ENCODE results near the gene TRMT11.
"Not testable (repeated sequence)": the region's sequence is repeated elsewhere in the genome, so short reads cannot be mapped to it uniquely, and the experiment has no call there.

The TRMT11 gene

DNA sequence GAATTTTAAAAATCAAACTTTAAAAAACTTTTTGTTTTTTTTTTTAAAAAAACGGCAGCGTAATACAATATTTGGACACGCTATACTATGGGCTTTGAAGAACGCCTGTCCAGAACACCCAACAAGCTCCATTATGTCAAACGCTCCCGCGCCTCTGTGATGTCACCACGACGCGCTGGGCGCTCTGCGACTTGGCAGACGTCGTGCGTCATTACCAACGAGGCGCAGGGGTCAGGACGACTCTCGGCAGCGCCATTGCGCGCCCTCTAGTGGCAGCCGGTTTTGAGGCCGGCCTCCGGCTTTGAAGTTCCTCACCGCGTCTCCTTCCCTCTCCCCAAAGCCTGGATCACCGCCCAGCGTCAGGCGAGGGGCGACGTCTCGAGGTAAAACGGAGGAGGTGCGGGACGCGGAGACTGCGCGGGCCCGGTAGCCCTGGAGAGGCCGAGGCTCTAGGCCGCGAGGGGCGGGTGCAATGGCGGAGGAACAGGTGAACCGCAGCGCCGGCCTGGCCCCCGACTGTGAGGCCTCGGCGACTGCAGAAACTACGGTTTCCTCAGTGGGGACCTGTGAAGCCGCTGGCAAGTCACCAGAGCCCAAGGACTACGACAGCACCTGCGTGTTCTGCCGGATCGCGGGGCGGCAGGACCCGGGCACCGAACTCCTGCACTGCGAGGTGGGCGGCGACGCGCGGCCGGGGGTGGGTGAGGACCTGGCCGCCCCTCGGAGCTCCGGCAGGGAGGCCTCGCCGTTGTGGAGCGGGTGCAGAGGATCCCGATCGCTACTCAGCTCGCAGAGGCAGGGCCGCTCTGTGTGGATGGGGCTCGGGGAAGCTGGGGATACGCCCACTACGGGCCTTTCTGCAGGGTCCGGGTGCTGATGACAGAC lies 29.6 kb upstream of the TRMT11 start, which contains the start of gene HINT3:
TSS of gene HINT3 (plus strand) at position 265 of the 885 bp plus-strand sequence. CDS start at position 473, 208 bp downstream.
- peak; percentile 97 for DNase-seq

- no peak for DNase-seq
These were observed 29.0 kb upstream of the TRMT11 start for GRCh38 chr6:125957391-125957693.

GRCh38 chr6:125957845-125958244 lies 28.5 kb upstream of the TRMT11 start:
- DNase-seq: no peak

GRCh38 chr6:125959041-125959440 lies 27.3 kb upstream of the TRMT11 start:
- DNase-seq: no peak

DNA sequence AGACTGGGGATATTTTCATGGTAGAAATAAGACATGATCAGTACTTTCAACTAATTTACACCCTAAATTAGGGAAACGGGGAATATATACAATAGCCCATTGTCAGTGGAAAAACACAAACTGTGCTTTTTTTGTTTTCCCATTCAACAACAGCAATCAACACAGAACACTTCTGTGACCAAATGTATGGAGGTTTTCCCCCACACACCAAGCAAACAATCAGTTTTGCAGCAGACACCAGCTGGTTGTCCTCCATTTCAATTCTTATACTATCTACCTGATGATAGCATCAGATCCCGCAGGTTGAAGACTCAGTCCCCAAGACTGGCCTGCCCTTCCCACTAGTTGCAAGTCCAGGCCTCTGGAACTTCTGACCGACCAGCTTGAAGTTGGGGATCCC lies 25.2 kb upstream of the TRMT11 start:
- DNase-seq: no peak

DNA sequence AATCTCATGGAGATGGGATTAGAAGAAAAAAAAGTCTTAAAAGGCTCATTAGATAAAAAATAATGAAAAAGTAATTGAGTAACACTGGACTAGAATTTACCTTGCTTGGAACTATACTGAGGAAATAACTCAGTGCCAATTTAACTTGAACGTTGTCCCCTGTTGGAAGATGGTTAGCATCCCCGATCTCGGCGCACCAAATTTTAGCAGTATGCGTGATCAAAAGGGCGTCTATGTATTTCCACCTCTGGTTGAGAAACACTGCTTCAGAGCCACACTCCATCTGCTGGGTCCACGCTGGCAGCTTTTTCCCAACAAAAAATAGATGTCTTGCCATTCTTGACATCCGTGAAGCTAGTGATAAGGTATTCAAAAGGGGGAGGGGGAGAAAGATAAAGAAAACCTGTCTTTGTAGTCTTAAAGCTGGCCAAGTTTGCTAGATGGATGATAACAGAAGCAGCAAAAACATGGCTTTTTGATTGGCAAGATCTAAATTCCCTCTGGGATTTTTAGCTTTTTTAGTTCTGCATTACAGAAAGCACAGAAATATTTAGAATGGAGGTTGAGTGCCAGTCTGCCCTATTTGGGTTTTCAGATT lies 23.3 kb upstream of the TRMT11 start:
- no peak for DNase-seq

GRCh38 chr6:125963817-125964216 lies 22.5 kb upstream of the TRMT11 start:
- DNase-seq: no peak

DNA sequence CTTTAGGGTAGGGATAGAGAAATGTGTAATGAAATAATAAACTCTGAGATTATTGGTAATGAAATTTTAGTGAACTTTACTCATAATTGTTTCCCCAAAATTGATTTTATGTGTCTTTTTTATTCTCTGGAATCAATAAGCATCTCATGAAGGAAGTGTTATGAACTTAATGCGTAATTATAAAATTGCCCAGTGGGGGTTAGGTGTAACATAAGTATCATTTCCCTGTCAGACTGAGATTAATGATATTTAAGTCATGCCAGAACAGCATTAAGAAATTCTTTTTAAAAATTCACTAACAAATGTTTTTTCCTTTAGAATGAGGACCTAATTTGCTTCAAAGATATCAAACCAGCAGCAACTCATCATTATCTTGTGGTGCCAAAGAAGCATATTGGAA lies 19.8 kb upstream of the TRMT11 start:
- DNase-seq: no peak

DNA sequence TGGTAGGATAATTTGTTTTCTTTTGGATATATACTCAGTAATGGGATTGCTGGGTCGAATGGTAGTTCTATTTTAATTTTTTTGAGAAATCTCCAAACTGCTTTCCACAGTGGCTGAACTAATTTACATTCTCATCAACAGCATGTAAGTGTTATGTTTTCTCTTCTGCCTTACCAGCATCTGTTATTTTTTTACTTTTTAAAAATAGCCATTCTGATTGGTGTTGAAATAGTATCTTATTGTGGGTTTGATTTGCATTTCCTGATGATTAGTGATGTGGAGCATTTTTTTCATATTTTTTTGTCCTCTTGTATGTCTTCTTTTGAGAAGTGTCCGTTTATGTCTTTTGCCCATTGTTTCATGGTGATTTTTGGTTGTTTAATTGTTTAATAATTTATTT lies 17.8 kb upstream of the TRMT11 start:
- DNase-seq: no peak

- no peak for DNase-seq
These were observed 15.6 kb upstream of the TRMT11 start for GRCh38 chr6:125970760-125971159.

DNA sequence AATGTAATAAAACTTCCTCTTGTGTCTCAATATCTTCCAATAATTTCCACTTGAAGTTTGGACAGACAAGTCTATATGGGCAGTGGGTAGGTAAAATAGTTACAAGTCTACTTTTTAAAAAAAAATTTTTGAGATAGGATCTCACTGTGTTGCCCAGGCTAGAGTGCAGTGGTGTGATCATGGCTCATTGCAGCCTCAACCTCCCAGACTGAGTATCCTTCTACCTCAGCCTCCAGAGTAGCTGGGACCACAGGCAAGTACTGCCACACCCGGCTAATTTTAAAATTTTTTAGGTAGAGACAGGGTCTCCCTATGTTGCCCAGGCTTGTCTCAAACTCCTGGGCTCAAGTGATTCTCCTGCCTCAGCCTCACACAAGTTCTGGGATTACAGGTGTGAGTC lies 13.9 kb upstream of the TRMT11 start:
- not testable (repeated sequence) for DNase-seq

DNA sequence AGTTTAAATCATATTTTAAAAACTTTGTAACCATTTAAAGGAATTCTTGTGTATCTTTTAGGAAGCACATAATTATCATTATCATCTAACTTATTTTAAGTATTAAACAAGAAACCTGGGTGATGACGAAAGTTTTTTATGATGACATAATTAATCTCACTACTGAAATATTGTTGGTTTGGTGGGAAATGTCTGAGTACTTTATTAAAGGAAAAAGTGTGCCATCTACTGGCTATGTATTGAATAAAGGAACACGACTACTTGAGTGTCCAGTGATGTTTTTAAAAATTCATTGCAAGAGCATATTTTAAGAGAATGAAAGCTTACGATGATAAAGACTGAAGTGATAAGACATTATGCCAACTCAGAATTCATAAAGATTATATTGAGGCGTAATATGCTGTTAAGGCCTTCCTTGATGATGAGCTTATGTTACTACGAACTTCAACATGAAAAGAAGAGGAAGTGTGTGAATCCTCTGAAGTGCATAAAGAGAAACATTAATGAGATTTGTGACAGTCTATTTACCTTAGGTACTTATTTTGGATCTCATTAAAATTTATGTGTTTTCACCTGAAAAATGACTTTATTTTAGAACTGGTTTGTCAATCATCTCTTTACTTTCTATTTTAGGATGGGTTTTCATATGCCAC lies 12.0 kb upstream of the TRMT11 start:
- peak; percentile 60 for DNase-seq

GRCh38 chr6:125979101-125979500 lies 7.2 kb upstream of the TRMT11 start:
- DNase-seq: no peak

DNA sequence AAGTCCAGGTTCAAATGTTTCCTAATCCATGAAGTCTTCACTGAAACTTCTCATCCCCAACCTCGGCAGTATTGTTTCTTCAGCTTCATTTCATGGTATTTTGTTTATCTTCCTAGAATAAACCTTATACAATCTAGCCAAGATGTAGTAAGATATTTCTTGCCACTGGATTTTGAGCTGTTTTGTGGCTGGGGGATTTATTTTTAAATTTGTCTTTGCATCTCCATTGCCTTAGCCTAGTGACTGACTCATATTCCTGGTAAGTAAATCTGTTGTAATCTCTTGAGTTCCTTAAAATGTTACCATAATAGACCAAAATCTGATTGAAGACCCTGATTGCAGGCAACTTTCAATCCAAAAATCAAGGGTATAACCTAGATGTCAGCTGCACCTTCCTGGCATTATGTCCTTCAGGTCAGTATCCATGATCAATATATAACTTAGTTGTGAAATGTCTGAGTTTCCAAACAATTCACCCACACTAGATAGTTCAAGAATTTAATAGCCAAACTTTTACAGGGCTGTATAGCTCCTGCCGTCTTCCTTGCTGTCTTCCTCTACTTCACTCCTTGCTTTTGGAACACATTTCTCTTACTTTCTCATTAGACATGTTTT lies 4.7 kb upstream of the TRMT11 start:
- no peak for DNase-seq

DNA sequence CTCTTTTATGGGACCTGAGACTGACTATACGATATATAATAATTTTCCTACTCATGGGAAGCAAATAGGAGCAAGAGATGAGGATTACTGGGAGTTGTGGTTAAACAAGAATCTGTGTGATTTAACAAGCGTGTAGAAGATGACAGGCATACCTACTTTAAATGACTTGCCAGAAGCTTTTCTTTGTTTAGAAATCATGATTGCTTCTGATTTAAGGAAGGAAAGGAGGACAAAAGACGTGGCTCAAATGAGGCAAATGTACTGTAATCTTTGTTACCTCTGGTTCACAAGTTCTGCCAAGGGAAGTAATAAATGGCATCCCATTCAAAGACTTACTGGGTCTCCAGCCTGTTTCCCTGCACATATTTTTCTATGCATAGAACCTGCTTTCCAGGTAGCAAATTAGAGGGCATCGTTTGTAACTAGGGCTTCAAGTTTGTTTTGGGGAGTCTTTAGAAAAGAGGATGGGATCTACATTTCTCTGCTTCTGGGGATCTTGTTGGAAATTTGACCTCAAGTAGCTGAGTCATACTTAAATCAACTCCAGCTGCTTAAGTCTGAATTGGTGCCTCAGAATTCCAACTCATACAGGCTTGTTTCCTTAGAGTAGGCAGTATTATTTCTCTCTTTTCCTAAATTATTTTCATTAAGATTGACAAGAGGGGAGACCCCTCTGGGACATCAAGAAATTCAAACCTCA lies 2.9 kb upstream of the TRMT11 start:
- no peak for DNase-seq

DNA sequence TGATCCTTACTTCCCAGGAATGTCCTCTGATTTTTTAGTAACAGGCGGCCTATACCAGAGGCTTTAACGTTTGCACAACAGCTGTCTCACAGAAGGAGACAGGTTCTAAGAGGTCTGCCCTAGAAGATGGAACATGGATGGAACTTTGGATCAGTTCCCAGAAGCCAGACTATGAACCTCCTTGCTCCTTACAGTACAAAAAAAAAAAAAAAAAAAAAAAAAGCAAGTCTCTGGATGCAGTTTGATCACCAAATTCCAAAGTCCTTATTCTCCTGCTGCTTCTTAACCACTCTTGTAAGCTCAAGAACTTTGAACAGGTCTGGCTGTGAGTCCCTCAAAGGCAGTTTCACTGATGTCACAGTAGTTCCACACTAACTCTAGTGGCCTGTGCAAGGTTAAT lies 2.0 kb upstream of the TRMT11 start:
- no peak for DNase-seq

DNA sequence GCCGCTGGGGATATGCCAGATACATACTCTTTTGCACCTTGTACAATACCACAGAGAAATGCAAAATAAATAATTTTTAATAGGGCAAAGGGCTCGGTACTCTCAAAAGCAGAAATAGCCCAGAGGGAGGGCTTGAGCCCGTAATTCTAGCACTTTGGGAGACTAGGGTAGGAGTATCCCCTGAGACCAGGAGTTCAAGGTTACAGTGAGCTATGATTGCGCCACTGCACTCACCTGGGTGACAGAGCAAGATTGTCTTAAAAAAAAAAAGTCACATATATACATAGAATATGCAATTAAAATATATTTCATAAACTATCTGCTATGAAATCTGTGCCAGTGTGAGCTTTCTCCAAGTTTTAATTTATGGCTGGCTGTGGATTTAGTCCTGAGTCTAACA lies 818 bp upstream of the TRMT11 start:
- DNase-seq: no peak

DNA sequence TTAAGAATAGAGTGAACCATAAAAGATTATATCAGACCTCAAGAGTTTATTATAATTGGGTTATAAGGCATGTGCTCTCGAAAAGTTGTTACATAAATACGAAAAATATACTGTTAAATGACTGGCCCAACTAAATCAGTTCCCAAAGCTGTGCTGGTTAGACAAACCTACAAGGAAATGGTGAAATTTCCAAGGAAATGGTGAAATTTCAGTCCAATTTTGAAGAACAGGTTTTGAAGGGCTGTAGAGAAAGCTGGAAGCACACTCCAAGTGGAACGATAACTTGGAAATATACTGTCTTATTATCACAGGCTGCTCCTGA lies 400 bp upstream of the TRMT11 start:
- DNase-seq: no peak

DNA sequence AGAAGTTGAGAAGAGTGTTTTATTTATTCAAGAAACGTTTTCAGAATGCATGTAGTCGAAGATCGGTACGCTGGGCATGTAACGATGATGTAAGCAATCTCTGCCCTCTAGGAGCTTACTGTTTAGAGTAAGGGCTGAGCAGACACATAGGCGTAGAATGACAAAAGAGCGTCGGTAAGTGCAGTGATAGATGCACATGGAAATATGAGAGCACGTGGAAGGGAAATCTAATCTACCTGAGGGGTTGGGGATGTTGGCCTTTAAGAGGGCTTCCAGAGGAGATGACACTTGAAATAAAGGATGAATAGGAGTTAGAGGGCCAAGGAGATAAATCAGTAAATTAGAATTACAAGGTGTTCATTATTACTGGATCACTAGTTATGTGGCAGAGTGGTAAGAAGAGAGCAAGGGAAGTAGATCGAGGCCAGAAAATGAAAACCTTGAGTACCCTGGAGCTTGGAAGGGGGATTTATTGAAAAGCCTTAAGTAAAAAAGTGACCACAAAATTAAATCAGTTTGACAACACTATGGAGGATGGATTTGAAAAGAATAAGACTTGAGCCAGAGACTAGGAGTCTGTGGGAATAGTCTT lies 782 bp downstream of the TRMT11 start:
- DNase-seq: peak; percentile 26

- no peak for DNase-seq
These were observed 1.9 kb downstream of the TRMT11 start for GRCh38 chr6:125988280-125988679.

DNA sequence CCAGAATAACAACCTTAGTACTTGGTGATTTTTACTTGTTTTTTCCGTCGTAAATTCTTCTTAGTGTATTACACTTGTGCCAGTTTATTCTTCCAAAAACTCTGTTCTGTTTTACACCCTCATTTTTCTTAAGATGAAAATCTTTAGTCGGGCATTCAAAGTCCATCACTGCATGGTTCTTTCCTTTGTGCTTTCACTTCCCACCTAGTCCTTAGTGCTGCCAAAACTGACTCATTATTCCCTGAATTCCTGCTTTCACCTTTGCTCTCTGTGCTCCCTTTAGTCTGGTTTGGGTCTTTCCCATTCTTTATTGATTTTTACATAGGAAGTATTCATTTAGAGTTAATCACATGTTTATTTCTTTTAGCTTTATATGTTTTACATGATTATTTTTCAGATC lies 3.3 kb downstream of the TRMT11 start:
- no peak for DNase-seq

DNA sequence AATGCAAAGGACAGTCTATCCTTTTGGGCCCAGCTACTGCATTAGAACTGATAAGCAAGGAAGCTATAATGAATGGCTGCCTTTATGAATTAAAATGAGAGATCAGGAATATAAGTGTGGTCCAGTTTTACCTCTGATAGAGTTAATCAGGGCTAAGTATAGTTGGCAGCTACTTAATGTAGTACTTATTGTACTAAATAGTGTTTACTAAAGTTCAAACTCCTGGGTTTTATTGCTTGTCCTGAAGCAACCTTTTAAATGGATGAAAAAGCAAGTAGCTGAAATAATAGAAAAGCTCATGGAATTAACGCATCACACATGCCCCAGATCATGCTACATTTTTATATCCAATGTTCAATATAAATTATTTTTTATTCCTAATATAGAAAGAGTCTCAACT lies 5.3 kb downstream of the TRMT11 start:
- DNase-seq: no peak
